SH-SY5Y (cell line): ENCODE results near the gene APOC1.

Experiments
- GATA2 ChIP-seq: IDR thresholded peaks from 2 replicates; pipeline ENCODE4 v1.6.1; 2011; ENCODE audit warnings: mild to moderate bottlenecking, low read depth, low read length
- GATA3 ChIP-seq: IDR thresholded peaks from 2 replicates; pipeline ENCODE4 v1.6.1; 2011; ENCODE audit warnings: low read depth, mild to moderate bottlenecking, low read length, moderate library complexity

The APOC1 gene

DNA sequence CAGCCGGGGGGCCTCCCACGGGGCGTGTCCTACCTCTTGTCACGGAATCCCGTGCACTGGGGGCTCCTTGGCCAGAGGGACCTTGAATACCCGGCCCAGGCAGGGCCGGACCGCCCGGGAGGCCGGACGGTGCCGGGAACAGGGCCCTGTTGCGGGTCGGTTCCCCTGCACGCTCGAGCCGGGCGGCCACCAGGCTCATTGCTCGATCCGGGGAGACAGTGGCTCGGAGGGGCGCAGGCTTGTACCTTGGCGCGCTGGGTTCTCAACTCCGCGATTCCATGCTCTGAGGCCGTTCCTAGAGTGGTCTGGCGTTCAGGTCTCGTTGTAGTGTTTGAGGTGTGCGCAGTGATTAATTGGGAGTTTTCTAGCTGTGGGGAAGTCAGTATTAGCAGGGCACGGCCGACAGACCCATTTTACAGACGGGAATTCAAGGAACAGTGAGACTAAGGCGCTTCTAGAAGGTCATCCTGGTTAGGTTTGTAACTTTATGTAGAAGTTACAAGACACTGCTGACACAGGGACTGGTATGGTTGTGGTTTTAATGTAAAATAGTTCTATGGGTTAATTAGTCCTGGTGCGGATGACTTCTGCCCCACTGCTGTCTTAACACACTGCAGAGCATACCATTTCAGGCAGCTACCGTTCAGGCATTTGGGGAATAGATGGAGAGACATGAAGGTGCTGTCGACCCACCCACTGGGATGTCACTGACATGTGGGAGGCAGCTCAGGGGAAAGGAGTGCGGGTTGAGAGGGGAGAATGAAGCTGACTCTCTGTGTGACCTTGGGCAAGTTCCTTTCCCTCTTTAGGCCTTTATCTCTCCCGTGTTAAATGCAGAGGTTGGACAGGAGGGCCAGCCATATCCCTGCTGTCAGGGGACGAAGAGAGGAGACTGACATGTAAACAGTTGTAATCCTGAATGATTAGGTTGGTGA, 41.4 kb downstream of the APOC1 start:
- TF ChIP-seq GATA3 (no peak), GATA2 (no peak)

DNA sequence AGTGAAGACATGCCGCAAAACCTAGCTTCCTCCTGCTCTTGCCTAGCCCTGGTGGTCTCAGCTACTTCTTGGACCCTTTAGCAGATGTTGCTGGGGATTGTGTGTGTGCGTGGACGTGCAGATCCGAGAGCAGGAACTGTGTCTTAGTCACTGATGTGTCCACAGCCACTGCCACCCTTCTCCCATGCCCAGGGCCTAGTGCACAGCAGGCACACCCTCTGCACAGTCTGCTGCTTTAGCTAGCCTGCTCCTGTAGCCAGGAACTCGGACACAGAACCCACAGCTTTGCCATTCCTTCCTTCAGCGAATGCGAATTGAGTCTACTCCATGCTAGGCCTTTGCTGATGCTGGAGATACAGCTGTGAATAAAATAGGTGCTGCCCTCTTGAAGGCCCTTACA, 43.1 kb downstream of the APOC1 start:
- no peak for TF ChIP-seq GATA3
- TF ChIP-seq GATA2: no peak

DNA sequence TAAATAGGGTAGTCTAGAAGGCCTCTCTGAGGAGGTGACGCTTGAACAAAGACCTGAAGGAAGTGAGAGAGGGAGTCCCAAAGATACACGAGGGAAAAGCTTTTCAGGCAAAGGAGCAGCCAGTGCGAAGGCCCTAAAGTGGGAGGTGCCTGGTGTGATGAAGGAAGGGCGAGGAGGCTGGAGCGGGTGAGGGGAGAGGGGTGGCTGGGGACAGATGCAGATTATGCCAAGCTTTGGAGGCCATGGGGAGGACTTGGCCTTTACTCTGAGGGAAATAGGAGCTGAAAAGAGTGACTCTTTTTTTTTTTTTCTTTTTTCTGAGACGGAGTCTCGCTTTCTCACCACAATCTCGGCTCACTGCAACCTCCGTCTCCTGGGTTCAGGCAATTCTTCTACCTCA, 43.7 kb downstream of the APOC1 start:
- TF ChIP-seq GATA2: no peak
- no peak for TF ChIP-seq GATA3

DNA sequence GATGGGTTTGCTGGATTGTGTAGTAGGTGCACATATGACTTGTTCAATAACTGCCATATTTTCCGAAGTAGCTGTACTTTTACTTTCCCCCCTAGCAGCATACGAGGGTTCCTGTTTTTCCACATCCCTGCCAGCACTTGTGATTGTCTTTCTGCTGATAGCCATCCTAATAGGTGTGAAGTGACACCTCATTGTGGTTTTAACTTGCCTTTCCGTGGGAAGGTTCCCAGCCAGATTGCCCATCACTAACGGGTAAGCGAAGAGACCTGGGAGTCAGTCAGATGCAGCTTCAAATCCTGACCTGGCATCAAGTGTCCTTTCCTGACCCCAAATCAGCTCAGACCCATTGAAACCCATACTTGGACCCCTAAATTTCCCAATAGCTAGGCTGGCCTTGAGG, 45.3 kb downstream of the APOC1 start:
- no peak for TF ChIP-seq GATA3
- no peak for TF ChIP-seq GATA2

DNA sequence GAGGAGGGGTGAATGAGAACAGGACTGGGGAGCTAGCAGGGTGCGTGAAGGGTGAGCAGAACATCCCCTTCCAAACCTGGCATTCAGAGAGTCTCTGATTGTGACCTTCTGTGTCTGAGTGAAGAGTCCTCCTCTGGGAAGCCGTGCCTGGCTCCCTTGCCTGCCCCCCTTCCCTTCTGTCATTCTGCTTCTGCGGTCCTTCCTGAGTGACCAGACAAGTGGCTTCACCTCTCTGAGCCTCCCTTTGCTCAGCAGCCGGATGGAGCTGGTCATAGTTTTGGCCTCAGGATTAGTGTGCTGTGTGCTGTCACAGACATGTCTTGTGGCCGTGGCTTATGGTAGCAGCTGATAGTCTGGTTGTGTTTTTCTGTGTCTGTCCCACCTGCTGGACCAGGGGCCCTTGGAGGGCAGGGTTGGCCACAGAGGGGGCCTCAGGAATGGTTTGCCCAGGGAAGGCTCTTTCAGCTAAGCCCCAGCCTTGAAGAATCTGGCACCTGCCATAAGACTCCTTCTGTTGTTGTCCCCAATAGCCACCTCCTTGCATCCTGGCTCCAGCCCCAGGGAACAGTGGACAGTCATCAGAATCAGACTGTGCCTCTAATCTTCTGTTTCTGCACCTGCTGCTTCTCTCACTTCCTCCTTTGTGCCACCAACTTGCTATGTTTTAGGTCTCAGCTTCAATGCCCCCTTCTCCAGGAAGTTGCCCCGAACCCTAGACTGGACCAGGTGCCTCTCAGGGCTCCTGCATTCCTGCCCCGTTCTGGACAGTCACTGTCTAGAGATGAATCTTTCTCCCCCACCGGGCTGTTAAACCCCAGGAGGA, 46.7 kb downstream of the APOC1 start:
- TF ChIP-seq GATA2: no peak
- no peak for TF ChIP-seq GATA3

DNA sequence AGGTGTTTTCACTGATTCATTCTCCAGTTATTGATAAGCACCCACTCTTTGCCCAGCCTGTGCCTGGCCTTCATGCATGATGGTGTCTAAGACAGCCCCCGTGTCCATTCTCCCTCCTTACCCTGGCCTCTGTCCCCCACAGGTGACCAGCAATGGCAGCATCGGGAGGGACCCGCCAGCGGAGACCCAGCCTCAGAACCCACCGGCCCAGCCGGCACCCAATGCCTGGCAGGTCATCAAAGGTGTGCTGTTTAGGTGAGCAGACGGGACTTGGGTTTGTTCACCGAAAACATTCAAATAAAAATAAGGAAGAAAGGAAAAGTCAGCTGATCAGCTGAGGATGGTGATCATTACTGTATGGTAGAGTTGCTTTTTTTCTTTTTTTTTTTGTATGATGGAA, 47.4 kb downstream of the APOC1 start:
- TF ChIP-seq GATA3 (no peak), GATA2 (no peak)

DNA sequence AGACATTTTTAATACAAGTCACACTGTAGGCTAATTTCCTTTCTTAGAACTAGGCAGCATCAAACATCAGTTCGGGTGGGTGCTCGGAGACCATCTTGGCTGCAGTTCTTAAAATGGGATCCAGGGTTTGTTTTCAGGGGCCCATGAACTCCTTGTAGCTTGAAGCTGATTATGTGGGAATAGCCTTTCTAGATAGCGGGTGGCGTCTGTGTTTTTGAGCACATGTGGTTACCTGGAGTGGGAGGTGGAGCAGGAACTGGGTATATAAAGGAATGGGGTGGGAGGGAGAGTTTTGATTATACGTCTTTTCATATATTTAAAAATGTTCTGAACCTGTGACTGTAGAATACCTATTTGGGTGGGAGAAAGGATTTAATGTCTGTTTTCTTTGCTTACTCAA, 53.7 kb downstream of the APOC1 start:
- TF ChIP-seq GATA2 (no peak), GATA3 (no peak)

DNA sequence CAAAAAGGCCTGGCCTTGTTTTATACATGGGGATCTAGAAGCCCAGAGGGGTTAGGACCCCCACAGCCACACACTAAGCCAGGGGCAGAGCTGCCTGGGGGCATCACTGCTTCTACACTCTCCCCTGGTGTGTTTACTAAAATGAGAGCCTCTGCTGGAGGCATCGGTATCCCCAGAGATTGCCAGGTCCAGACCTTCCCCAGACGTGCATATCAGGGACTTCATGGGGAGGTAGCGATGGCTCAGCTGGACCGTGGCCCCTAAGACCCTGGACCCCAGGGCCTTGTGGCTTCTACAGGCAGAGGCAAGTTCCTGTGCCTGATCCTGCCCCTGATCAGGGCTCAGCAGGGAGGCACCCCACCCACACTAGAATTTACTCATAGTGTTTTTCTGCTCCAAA, 54.3 kb downstream of the APOC1 start:
- TF ChIP-seq GATA3: no peak
- TF ChIP-seq GATA2: no peak
